GM21723 (cell line): ENCODE results near the gene DTHD1.

Source experiments
- ATAC-seq: cut with Tn5 transposase; IDR thresholded peaks from one replicate; pipeline ENCODE4 v1.9.1; 2021; ENCODE audit warnings: mild to moderate bottlenecking, moderate library complexity; ENCODE audit not compliant: unreplicated experiment

Gene DTHD1

DNA sequence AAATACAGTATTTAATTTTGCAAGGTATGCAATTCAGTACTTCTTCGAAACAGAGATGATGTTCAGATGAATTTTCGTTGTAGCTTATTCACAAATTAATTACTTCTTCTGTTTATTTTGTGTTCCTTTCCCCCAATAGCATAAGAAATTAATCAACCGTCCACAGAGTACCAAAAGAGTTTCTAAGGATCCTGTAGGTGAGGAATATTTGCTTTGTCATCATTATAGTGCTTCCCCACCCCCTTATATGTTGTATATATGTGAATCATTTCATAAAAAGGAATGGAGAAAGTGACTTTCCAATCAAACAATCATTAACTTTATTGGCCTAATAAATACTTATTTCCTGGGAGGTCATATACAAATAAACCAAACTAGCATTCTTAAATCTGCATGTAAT lies 57.6 kb downstream of the DTHD1 start:
- no peak for ATAC-seq

DNA sequence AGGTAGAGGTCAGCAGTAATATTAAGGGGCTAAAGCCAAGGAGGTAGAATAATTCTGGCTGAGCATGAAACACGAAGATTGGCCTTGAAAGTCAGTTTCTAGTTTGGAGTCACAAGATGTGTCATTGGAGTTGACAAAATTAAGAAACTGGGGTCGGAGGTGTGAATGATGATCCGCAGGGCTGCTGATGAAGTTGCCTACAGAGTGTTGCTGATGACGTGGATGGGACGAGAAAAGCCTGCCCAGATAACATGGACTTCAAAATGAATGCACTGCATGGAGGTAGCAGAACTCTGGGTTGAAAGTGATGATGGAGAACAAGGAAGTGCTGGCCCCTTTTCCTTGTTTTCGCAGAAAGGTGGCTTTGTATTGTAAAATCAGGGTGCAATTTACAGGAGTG lies 60.5 kb downstream of the DTHD1 start:
- no peak for ATAC-seq

DNA sequence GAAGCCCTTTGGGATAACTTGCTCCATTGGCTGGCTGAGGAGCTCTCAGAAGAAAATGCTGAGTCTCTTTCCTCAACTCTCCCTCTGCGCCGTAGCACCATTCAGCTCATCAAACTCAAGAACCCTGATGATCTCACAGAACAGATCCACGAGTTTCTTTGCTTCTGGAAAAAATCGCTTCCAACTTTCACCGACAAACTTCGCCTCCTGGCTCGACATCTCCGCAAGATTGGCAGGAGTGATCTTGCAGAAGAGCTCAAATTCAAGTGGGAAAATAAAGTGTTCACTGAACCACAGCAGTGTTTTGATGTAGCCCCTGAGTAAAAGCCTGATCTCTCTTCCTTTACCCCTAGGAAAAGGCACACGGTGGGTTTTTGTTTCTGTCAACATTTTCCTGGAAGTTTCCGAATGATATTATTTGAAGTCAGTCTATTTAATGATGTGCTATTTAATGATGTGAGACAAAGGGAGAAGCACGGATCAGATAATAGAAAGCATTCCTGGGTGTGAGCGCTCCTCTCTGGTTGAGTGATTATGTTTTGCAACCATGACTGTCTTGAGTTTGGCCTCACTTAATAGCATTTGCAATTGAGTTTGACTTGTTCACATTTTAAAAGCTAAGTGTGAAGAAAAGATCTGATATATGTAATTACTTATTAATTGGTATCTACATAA lies 62.2 kb downstream of the DTHD1 start:
- no peak for ATAC-seq

DNA sequence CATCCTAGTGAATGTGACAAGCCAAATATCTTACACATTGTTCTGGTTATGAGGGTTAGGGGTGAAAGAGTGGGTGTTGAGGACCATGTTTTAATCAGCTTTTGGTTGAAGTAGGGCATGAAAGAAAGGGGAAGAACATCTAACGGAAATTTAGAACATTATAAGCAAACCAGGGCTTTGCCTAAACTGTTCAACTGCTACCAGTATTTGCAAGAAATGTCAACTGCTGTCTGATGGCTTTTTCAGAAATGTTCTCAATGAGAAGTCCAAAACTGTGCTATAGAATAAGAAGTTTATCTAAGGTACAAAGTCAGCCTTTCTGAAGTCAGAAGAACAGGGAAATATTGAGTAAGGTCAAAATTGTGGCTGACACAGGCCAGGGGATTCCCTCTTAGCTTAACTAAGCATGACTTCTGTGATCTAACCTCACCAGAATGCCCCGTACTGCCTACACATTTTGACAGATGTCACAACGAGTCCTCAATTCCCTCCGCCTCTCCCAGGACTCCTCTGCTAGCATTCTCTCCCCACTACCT lies 67.1 kb downstream of the DTHD1 start:
- peak; percentile 93 for ATAC-seq

DNA sequence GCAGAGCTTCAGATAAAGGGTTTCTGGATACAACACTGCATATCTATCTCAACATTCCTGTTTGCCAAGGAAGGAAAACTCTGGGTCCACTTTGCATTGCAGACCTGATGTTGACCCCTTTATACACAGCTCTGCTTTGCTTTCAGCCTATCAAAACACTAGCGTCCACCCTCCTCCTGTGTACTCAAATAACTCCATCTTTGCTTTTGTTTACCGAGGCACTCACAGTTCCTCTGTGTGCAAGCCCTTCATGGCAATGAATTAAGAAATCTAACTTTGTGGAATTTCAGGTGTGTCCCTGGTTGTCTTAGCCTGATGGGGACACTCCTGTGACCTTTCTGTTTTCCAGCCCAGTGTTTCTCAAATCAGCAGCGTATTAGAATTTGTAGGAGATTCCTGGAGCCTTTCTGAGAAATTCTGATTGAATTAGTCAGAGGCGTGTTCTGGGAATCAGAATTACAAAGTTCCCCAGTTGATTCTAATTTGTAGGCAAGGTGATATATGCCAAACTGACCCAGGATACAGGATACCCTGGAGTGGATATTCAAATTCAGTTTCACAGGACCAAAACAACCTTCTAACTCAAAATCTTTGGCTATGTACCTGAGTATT lies 68.6 kb downstream of the DTHD1 start:
- ATAC-seq: no peak

DNA sequence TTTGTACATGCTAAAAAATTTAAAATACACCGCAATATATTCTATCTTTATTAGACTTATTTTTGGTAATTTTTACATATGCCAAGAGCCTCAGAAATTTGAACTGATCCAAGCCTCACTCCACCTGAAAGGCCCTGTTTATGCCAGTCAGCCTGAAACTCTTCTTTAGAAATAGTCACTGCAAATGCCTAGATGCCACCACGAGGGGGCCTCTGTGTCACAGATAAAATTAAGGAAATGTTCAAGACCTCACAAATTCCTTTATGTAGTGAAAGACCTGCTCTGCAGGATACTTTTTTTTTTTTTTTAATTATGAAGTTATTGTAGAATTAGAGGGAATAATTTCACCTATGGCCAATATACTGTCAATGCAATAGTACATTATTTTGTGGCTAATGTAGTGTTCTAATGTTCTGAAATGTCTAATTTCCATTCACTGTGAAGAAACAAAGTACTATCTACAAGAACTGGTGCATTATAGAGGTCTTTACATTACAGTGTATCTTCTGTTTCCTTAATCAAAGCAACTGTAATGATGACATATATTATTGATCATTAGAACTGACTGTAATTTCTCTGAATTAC lies 69.8 kb downstream of the DTHD1 start:
- peak; percentile 65 for ATAC-seq

DNA sequence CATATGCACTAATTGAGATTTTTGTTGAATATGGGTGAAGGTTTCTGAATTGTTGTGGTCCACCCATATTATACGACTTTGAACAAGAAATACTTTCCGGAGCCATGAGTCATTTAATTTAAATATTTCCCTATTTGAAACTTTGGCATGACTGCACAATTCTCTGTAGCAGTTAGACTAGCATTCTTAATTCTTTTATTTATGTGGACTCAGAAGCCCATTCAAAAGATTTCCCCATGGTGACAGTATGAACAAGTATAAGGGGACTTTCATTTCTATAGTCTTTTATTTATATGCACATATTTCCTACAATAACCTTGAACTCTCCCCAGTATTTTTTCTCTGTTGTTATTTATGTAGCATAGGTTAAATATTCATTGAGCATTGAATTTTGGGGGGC lies 72.6 kb downstream of the DTHD1 start:
- no peak for ATAC-seq

DNA sequence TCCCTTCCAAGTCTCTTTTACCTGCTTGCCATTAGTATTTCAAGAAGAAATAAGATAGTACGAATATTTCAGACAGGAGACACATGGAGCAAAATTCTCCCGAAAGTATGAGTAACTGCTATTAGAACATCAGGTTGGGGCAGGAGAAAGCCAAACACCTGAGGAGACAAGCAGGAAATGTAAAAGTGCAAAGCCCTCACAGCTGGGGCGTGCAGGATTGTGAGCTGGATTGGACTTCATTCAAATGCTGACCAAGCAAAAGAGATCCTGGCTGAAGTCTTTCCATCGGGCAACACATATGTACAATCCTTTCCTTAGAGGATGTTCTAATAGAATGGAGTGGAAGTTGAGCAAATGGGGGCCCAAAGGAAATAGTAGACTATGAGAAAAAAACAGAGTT lies 76.8 kb downstream of the DTHD1 start:
- ATAC-seq: no peak

DNA sequence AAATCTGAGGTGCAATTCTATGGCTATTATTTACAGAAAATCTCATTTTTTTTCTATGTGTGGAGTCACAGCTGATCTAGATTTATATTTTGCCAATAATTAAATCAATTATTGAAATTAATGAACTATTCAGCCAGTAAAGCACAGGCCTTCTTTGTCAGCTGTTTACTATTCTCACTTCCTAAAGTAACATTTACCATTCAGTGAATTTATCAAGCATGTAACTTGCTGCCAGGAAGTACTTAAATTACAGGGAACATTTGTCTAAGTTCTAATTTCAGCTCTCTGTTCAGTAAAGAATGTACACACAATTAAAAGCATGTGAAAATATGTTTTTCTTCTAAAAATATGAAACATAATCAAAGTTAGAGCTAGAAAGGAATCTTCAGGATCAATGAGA lies 79.3 kb downstream of the DTHD1 start:
- ATAC-seq: no peak

DNA sequence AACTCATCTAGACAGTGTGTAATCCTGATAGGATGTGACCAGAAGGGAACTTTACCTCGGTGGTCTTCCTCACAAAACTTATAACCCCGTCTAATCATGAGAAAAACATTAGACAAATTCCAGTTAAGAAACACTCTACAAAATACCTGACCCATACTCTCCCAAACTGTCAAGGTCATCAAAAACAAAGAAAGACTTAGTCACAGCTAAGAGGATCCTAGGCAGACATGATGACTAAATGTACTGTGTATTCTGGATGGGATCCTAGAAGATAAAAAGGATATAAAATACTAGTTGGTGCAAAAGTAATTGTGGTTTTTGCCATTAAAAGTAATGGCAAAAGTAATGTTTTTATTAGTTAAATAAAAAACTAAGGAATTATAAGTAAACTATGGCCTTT lies 81.6 kb downstream of the DTHD1 start:
- no peak for ATAC-seq

DNA sequence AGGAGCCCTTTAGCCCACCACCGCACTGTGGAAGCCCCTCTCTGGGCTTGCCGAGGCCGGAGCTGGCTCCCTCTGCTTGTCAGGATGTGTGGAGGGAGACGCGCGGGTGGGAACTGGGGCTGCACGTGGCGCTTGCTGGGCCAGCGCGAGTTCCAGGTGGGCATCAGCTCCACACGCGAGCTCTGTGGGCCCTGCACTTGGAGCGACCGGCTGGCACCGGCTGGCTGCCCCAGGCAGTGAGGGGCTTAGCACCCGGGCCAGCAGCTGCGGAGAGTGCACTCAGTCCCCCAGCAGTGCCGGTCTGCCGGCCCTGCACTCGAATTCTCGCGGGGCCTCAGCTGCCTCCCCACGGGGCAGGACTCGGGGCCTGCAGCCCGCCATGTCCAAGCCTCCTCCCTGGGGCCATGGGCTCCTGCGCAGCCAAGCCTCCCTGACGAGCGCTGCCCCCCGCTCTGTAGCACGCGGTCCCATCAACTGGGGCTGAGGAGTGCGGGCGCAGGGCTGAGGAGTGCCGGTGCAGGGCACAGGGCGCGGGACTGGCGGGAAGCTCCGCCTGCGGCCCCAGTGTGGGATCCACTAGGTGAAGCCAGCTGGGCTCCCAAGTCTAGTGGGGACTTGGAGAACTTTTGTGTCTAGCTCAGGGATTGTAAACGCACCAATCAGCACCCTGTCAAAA lies 93.6 kb downstream of the DTHD1 start:
- no peak for ATAC-seq

DNA sequence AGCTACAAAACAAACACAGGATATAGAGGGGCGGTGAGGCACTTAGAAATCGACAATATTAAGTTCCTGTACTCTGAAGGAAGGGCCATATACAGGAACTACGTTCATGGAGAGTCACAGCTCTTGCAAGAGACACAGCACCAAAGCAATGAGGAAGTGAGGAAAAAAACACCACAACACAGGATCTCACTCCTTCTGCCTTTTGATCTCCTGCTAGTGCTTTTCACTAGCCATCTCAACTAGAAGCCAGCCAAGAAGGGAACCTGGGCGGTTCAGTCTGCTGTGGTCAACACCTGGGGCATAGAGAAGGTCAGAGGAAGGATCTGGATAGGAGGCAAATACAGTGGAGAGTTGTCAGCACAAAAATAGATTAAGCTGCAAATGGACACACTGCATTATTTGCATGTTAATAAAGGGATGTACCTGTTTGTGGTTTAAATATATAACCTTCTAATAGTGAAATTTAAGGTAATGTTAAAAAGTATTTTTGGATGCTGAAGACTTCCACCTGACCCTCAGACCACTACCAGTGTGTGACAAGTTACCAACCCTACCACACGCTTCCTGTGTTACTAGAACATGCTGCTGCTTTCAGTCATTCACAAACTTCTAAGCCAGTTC lies 104.6 kb downstream of the DTHD1 start:
- ATAC-seq: peak; percentile 87

DNA sequence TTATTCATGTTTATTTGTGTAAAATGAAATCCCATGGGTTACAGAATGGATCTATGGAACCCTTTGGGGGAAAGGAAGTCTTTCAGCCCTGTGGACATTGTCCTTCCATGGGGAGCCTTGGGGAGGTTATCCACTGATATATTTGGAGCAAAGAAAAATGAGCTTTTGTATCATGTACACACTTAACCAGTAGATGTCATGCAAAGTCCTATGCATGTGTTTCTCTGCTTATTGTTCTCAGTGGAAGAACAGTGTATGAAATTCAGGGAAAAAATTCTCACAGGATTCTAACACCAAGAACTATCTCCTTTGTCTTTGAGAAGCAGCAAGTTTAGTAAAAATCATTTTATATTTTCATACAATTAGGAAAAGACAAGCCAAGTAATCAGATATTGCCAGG lies 105.3 kb downstream of the DTHD1 start:
- no peak for ATAC-seq

DNA sequence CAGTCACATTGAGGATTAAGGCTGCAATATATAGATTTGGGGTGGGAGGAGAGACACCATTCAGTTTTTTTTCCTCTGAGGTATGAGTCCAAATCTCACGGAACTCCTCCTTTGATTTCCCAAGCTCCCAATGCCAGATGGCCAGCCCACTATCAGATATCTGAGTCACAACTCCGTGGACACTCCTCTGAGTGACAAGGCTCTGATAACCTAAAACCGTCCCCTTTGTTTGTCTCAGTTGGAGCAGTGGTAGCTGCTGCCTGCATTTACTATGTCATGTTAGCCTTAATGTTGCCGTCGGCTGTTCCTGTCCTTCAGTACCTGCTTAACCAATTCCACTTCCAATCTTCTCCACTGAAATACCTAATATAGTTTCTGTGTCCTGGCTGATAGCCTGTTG lies 107.3 kb downstream of the DTHD1 start:
- ATAC-seq: no peak

DNA sequence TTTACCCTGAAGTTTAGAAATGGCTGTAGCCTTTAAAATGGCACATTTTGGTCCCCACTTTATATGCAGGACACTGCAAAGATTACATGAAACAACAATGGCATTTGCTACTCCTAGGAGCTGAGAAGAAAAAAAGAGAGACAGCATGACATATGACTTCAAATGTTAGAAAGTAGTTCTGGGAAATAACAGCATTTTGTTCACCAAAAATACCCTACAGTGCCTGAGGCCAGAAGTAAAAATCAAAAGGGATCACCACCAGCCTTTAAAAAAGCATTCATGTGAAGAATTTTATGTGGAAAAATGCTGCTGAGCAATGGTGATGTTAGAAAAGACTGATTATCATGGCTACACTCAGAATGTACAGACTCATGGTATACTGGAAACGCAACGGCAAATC lies 110.0 kb downstream of the DTHD1 start:
- no peak for ATAC-seq

DNA sequence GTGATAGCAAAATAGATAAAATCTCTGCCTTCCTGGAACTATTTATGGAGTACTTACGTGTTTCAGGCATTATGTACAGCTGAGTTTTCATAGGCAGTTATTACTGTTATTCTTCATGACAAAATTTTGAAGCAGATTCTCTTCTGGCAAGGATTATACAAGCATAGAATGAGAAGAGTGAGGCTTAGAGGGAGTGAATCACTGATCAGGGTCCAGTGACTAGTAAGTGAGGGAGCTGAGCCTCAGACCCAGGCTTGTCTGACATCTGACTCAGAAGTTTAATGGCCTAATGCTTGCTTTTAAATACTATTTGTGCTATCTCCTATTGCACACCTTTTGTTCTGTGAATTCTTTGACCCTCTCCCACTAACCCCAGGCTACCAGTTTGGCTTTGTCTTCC lies 110.6 kb downstream of the DTHD1 start:
- ATAC-seq: no peak

DNA sequence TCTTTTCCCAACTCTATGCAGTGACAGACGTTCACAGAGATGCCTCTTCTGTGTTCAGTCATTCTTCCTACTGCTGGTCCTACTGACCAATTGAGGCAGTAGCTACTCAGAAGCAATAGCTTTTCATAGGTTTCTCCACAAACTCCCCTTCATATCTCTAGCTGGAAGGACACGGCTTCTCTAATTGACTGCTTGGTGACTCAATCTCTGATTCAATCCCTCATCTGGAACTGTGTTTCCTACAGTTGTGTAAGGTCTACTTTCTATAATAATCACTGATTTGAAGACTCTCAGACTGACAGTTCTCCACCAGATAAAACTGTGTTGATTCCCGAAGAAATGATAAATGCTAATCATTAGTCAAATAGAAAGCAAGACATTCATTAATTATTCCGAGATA lies 111.5 kb downstream of the DTHD1 start:
- no peak for ATAC-seq
